T-cell (primary cell): ENCODE data around the gene GOT1. TPM values are rescaled to one million over a fixed set of nuclear protein-coding genes. Genes with fewer than 3 reads are reported as not detected.

Experiments
- ATAC-seq, 4 experiments: fragments of 200-7000 bp in 3 of 4; fragments of 150-1000 bp in 1 of 4; cut with Tn5 transposase; replicated peaks in 1 of 4; 1 replicate in 3 of 4; 2 replicates in 1 of 4; pipeline ENCODE4 v1.10.0; 2021; ENCODE audit warnings: moderate library complexity in 3 of 4, mild to moderate bottlenecking in 2 of 4, moderate number of reproducible peaks in 1 of 4
- CTCF ChIA-PET, 2 donors: fragments of 300-600 bp; sonication (Branson Sonifier 250); formaldehyde crosslinking; loops; one replicate each; lab custom pipeline; 2022; ENCODE audit warnings: antibody characterized with exemption in 2 of 2; lab: Charles Lee
- POLR2A ChIA-PET, 2 donors: fragments of 300-600 bp; sonication (Branson Sonifier 250); formaldehyde crosslinking; loops; one replicate each; lab custom pipeline; 2022; ENCODE audit warnings: antibody characterized with exemption in 2 of 2; lab: Charles Lee
- DNase-seq, 35 experiments: peaks; one replicate each; pipeline versions ENCODE4 v3.0.0 to v3.0.0-alpha.2; 2013 to 2023
- H3K27ac ChIP-seq: one replicate; pipeline ENCODE4 v1.5.1; 2013; ENCODE audit warnings: low read length
- H3K27me3 ChIP-seq, 2 experiments: replicated peaks in 1 of 2; 1 replicate in 1 of 2; 2 replicates in 1 of 2; pipeline versions ENCODE4 v1.6.1 to v1.7.0; 2013; ENCODE audit warnings: low read length in 1 of 2, mixed read lengths in 1 of 2; ENCODE audit not compliant: control insufficient read depth in 2 of 2, insufficient read depth in 2 of 2; ENCODE audit errors: extremely low read depth in 1 of 2
- H3K36me3 ChIP-seq, 2 donors: 1 replicate in 1 of 2; 2 replicates in 1 of 2; pipeline versions ENCODE4 v1.6.1 to v1.7.0; 2013; ENCODE audit warnings: low read length in 1 of 2; ENCODE audit not compliant: control insufficient read depth in 2 of 2, insufficient read depth in 1 of 2; ENCODE audit errors: extremely low read depth in 1 of 2
- H3K4me1 ChIP-seq, 2 experiments: 1 replicate in 1 of 2; 2 replicates in 1 of 2; pipeline versions ENCODE4 v1.6.1 to v1.7.0; 2013; ENCODE audit warnings: low read length in 2 of 2, mixed read lengths in 1 of 2; ENCODE audit not compliant: insufficient read depth in 2 of 2, control insufficient read depth in 1 of 2; ENCODE audit errors: extremely low read depth in 1 of 2
- H3K4me3 ChIP-seq, 2 donors: 1 replicate in 1 of 2; 2 replicates in 1 of 2; pipeline versions ENCODE4 v1.5.1 to v1.7.0; 2013; ENCODE audit warnings: mild to moderate bottlenecking in 2 of 2, low read length in 1 of 2, moderate library complexity in 1 of 2; ENCODE audit not compliant: control insufficient read depth in 1 of 2; ENCODE audit errors: extremely low read depth in 1 of 2
- H3K9me3 ChIP-seq: 2 replicates; pipeline ENCODE4 v1.7.0; 2013
- H3K27ac Mint-ChIP-seq, 2 donors: one replicate each; pipeline ENCODE4 v1.8.0; 2020 to 2021; ENCODE audit warnings: mild to moderate bottlenecking in 2 of 2, mixed read lengths in 2 of 2
- H3K27me3 Mint-ChIP-seq, 2 donors: one replicate each; pipeline ENCODE4 v1.8.0; 2021 to 2022; ENCODE audit warnings: mixed read lengths in 2 of 2
- H3K36me3 Mint-ChIP-seq: one replicate; pipeline ENCODE4 v1.8.0; 2021; ENCODE audit warnings: mixed read lengths
- H3K4me1 Mint-ChIP-seq, 3 donors: one replicate each; pipeline ENCODE4 v1.8.0; 2020 to 2022; ENCODE audit warnings: mixed read lengths in 3 of 3, mild to moderate bottlenecking in 1 of 3
- H3K4me3 Mint-ChIP-seq, 3 donors: one replicate each; pipeline ENCODE4 v1.8.0; 2020 to 2022; ENCODE audit warnings: mild to moderate bottlenecking in 3 of 3, mixed read lengths in 3 of 3, moderate library complexity in 3 of 3
- H3K9me3 Mint-ChIP-seq, 3 donors: one replicate each; pipeline ENCODE4 v1.8.0; 2020 to 2022; ENCODE audit warnings: mixed read lengths in 3 of 3
- WGBS: methylation state at CpG from one replicate; pipeline ENCODE4 v1.1.5; 2013; ENCODE audit warnings: missing lambda C conversion rate; ENCODE audit not compliant: insufficient coverage; 5-methylcytosine and 5-hydroxymethylcytosine counted together
- total RNA-seq, 35 experiments: library from RNA in 6 of 35; stranded (reverse) in 6 of 35; fragments of 120-200 nt in 1 of 35; gene quantifications; one replicate each; pipeline versions ENCODE4 v1.2.1 to v1.2.4 and lab custom pipeline; 2013 to 2026

GOT1 gene
- total RNA-seq, 5 donors from 2014 or later (not counting 1 experiment from before 2014, with no cell fraction given) = 4.5 to 12.9 (median 10.7) TPM

DNA sequence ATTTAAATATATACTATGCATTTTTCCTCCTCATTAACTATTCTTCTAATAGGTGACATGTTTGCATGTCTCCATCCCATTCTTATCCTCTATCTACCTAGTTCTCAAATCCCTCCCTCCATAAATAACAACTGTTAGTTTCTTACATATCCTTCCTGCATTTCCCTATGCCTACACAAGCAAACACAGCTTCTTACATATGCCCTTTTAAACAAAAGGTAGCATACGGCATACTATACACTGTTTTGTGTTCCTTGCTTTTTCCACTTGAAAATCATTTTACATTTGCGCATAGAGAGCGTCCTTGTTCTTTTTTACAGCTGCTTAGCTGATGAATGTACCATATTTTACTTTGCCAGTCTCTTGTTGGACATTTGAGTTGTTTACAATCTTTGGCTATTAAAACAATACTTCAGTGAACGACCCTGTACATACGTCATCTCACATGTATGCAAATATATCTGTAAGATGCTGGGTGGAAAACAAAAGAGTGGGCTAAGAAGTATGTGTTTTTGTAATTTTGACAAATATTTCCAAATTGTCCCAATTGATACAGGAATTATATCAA, 7.8 kb downstream of the GOT1 start:
- H3K27me3 ChIP-seq = no peaks in the 10 kb centered on the region
- H3K36me3 ChIP-seq = peaks cover 0 to 23% of the 10 kb centered on the region in 2 donors
- no CpG with 5 or more reads among the region's 5 CpGs for WGBS
- ATAC-seq = no peak
- Mint-ChIP-seq H3K4me3 (no peak overlapping the region), H3K36me3 (peaks cover 56% of the 10 kb centered on the region), H3K27ac (no peak overlapping the region), H3K27me3 (no peaks in the 10 kb centered on the region), H3K9me3 (no peaks in the 10 kb centered on the region), H3K4me1 (peaks cover 0 to 10% (median 1%) of the 10 kb centered on the region in 3 donors)
- DNase-seq = no peak
- H3K27ac ChIP-seq = no peak overlapping the region
- no peak overlapping the region for H3K4me3 ChIP-seq
- ChIA-PET POLR2A (no interaction called here), CTCF (interaction anchor here in 1 of 2 donors (0.6 kb wide), 1 partner anchor 8 kb away, joined by 3 read pairs; no protein-coding TSS in a partner anchor)
- no peaks in the 10 kb centered on the region for H3K9me3 ChIP-seq
- no peaks in the 10 kb centered on the region for H3K4me1 ChIP-seq

DNA sequence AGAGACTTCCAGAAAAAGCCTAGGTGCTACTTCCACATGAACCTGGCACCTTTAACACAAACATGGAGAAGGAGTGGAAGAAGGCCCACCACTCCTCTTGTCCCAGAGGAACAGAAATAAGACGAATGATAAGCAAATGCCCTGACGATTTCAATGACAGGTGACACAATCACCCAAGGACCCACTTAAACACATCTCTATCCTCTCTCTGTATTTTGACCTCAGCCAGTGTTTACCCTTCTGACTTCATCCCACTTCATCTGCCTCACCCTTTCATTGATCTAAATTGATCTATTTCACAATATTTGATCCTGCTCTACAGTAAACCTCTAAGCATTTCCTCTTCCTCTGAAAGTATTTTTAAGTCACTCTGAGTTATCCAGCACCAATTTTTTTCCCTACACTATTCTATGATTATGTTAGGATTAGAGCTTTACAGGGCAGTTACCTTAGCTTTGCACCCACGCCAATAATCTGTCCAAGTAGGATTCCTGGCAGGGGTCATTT, 9.1 kb downstream of the GOT1 start:
- peaks cover 0 to 23% of the 10 kb centered on the region in 2 donors for H3K36me3 ChIP-seq

DNA sequence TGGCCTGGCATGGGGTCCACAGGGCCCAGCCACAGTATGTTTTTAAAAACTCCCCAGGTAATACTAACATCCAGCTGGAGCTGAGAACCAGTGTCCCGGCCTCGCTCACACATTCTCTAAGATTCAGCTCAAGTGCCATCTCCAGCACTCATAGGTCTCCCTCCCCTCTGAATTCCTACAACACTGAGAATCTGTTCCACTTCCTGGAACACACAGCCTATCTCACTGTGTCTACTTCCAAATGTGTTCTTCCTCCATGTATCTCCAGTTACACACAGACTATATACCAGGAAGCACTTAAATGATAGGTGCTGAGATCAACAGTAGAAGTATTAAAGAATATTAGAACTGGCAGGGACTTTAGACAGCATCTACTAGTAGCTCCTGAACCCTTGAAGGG, 10.7 kb downstream of the GOT1 start:
- Mint-ChIP-seq H3K4me3 (no peak overlapping the region), H3K9me3 (no peaks in the 10 kb centered on the region), H3K27ac (no peak overlapping the region), H3K27me3 (no peaks in the 10 kb centered on the region), H3K36me3 (peaks cover 65% of the 10 kb centered on the region), H3K4me1 (peaks cover 2 to 10% (median 9%) of the 10 kb centered on the region in 3 donors)
- DNase-seq (no peak), ATAC-seq (no peak)
- H3K36me3 ChIP-seq = peaks cover 0 to 18% of the 10 kb centered on the region in 2 donors
- ChIA-PET CTCF (interaction anchor here (1.2 to 1.3 kb wide), 2 partner anchors 10 to 16 kb away, joined by 3 to 5 read pairs; partner anchors contain the start of gene GOT1 (in 1 of the 2)), POLR2A (interaction anchor here in 1 of 2 donors (0.5 kb wide), 1 partner anchor 44 kb away, joined by 3 read pairs; no protein-coding TSS in a partner anchor)
- no peaks in the 10 kb centered on the region for H3K9me3 ChIP-seq
- 100% methylated on average over 2 of the region's 2 CpGs for WGBS
- no peak overlapping the region for H3K4me3 ChIP-seq
- H3K4me1 ChIP-seq = no peaks in the 10 kb centered on the region
- H3K27ac ChIP-seq = no peak overlapping the region
- H3K27me3 ChIP-seq = no peaks in the 10 kb centered on the region

More for the DNA sequence above, 9.1 kb downstream of the GOT1 start:
- Histone ChIP-seq H3K4me1 (no peaks in the 10 kb centered on the region), H3K4me3 (no peak overlapping the region), H3K9me3 (no peaks in the 10 kb centered on the region), H3K27me3 (no peaks in the 10 kb centered on the region), H3K27ac (no peak overlapping the region)
- Mint-ChIP-seq H3K27ac (no peak overlapping the region), H3K36me3 (peaks cover 63% of the 10 kb centered on the region), H3K27me3 (no peaks in the 10 kb centered on the region), H3K9me3 (no peaks in the 10 kb centered on the region), H3K4me1 (peaks cover 0 to 10% (median 2%) of the 10 kb centered on the region in 3 donors), H3K4me3 (no peak overlapping the region)
- ATAC-seq (no peak), DNase-seq (no peak)
- 95% methylated on average over 2 of the region's 3 CpGs for WGBS
- POLR2A ChIA-PET = no interaction called here
- CTCF ChIA-PET = no interaction called here

DNA sequence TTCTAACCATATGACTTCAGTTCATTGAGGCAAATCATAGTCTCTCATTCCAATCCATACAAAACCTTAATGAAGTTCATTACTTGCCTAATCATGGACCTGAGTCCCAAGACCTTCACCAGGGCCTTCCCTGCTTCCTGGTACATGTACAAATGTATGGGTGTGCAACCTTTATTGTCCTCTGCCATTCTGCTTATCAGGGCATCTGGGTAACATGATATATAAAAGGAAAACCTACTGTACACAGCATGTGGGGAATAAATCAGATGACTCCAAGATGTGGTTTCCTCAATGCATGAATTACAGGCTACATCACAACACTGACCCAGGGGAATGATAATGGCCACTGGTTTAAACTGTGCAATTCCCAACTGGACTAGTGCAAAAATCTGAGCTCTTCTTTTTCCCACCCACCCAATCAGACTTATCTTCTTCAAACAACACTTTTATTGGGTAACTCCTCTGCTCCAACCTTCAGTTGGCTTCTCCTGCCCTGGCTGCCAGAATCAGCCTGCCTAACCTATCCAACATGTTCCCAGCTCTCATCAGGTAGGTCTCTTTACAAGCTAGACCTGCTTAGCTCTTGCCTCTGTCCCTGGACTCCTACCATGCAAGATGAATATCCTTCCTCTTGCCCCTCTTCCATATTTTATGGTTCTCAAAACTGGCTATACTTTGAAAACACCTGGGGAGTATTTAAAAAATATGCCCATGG, 11.4 kb downstream of the GOT1 start:
- DNase-seq = no peak
- H3K27ac ChIP-seq = no peak overlapping the region
- no peak for ATAC-seq
- POLR2A ChIA-PET = interaction anchor here in 1 of 2 donors (0.5 kb wide), 1 partner anchor 44 kb away, joined by 3 read pairs; no protein-coding TSS in a partner anchor
- Mint-ChIP-seq H3K36me3 (peaks cover 68% of the 10 kb centered on the region), H3K4me1 (peaks cover 2 to 13% (median 10%) of the 10 kb centered on the region in 3 donors), H3K9me3 (no peaks in the 10 kb centered on the region), H3K4me3 (no peak overlapping the region), H3K27ac (no peak overlapping the region), H3K27me3 (no peaks in the 10 kb centered on the region)
- no peaks in the 10 kb centered on the region for H3K27me3 ChIP-seq
- no peaks in the 10 kb centered on the region for H3K4me1 ChIP-seq
- no peak overlapping the region for H3K4me3 ChIP-seq
- CTCF ChIA-PET = interaction anchor here (1.2 to 1.3 kb wide), 2 partner anchors 11 to 17 kb away, joined by 3 to 5 read pairs; partner anchors contain the start of gene GOT1 (in 1 of the 2)
- H3K36me3 ChIP-seq = peaks cover 0 to 18% of the 10 kb centered on the region in 2 donors
- no peaks in the 10 kb centered on the region for H3K9me3 ChIP-seq

DNA sequence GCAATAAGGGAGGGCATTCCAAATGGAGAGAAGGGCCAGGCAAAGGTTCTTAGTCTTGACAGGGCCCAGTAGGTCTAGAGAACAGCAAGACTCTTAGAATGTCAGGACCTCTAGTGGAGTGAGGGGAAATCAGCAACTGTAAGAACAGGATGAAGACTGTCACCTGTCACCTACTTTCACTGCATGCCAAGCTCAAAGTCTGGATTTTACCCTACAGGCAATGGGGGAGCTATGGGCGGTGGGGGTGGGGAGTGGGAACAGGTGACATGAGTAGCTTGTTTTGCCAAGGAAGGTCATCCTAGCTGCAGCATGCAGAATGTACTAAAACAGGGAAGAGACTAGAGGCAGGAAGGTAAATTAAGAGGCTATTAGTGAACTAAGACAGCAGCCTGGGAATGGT, 18.3 kb downstream of the GOT1 start:
- peaks cover 0 to 14% (median 2%) of the 10 kb centered on the region in 3 donors for H3K4me1 Mint-ChIP-seq
- Histone ChIP-seq H3K27me3 (no peaks in the 10 kb centered on the region), H3K36me3 (peaks cover 4 to 6% of the 10 kb centered on the region in 2 donors), H3K4me1 (no peaks in the 10 kb centered on the region), H3K27ac (no peak overlapping the region), H3K9me3 (no peaks in the 10 kb centered on the region), H3K4me3 (no peak overlapping the region)
- CTCF ChIA-PET = interaction anchor here in 1 of 2 donors (0.6 kb wide), 1 partner anchor 19 kb away, joined by 4 read pairs; no protein-coding TSS in a partner anchor
- no peaks in the 10 kb centered on the region for H3K9me3 Mint-ChIP-seq
- no peaks in the 10 kb centered on the region for H3K27me3 Mint-ChIP-seq
- no peak for DNase-seq
- 100% methylated on average over 1 of the region's 1 CpG for whole genome bisulfite sequencing
- H3K36me3 Mint-ChIP-seq = peaks cover 58% of the 10 kb centered on the region
- ATAC-seq = no peak
- H3K27ac Mint-ChIP-seq = no peak overlapping the region
- POLR2A ChIA-PET = no interaction called here
- H3K4me3 Mint-ChIP-seq = no peak overlapping the region

DNA sequence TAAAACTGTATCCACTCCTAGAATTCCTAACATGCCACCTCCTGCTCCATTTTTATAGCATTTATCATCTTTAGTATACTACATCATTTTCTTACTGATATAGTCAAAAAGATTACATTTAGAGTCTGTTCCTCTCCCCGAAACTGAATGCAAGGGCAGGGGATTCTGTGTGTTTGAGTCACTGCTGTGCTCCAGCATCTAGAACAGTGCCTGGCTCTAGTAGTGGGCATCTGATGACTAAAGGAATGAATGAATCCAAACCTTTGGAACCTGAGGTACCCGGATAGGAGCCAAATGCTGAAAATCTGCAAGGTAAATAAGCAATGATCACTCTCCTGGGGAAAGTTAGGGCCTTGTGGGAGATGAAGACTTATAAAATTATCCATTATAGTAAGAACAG, 18.9 kb downstream of the GOT1 start:
- Histone ChIP-seq H3K4me3 (no peak overlapping the region), H3K36me3 (peaks cover 4 to 11% of the 10 kb centered on the region in 2 donors), H3K27me3 (no peaks in the 10 kb centered on the region), H3K27ac (no peak overlapping the region), H3K9me3 (no peaks in the 10 kb centered on the region), H3K4me1 (no peaks in the 10 kb centered on the region)
- ATAC-seq (no peak), DNase-seq (no peak)
- WGBS = no CpG with 5 or more reads among the region's 2 CpGs
- Mint-ChIP-seq H3K4me3 (no peak overlapping the region), H3K27ac (no peak overlapping the region), H3K27me3 (no peaks in the 10 kb centered on the region), H3K4me1 (peaks cover 0 to 14% (median 2%) of the 10 kb centered on the region in 3 donors), H3K36me3 (peaks cover 62% of the 10 kb centered on the region), H3K9me3 (no peaks in the 10 kb centered on the region)
- CTCF ChIA-PET = interaction anchor here (0.6 to 1.4 kb wide), 2 partner anchors 19 to 24 kb away, joined by 3 to 4 read pairs; no protein-coding TSS in a partner anchor
- POLR2A ChIA-PET = no interaction called here
